Spinal cord (tissue), 10 donors: ENCODE results near the gene MPP1. TPM values are rescaled to one million over a fixed set of nuclear protein-coding genes. Genes with fewer than 3 reads are reported as not detected.

Experiments
- DNase-seq, 6 donors: peaks; one replicate each; pipeline versions ENCODE4 v3.0.0 to v3.0.0-alpha.2; 2013 to 2015; ENCODE audit warnings: low spot score in 6 of 6, low read depth in 4 of 6
- H3K27ac ChIP-seq: one replicate; pipeline ENCODE4 v1.5.1; 2013; ENCODE audit warnings: low read depth, low read length, control low read depth
- H3K27me3 ChIP-seq: one replicate; pipeline ENCODE4 v1.6.1; 2013; ENCODE audit warnings: low read length; ENCODE audit not compliant: control insufficient read depth, insufficient read depth
- H3K36me3 ChIP-seq: one replicate; pipeline ENCODE4 v1.6.1; 2013; ENCODE audit warnings: low read length; ENCODE audit not compliant: control insufficient read depth, insufficient read depth
- H3K4me1 ChIP-seq: one replicate; pipeline ENCODE4 v1.6.1; 2013; ENCODE audit warnings: low read length; ENCODE audit not compliant: control insufficient read depth, insufficient read depth
- H3K4me3 ChIP-seq: one replicate; pipeline ENCODE4 v1.5.1; 2013; ENCODE audit warnings: low read depth, low read length, control low read depth
- H3K9me3 ChIP-seq: one replicate; pipeline ENCODE4 v1.6.1; 2013; ENCODE audit warnings: low read length; ENCODE audit not compliant: control insufficient read depth, insufficient read depth
- WGBS: methylation state at CpG from one replicate; pipeline ENCODE4 v1.1.5; 2013; ENCODE audit warnings: missing lambda C conversion rate; ENCODE audit not compliant: insufficient coverage; 5-methylcytosine and 5-hydroxymethylcytosine counted together
- polyA plus RNA-seq, 2 donors: library from polyadenylated mRNA; unstranded; fragments of 120-200 nt; gene quantifications; one replicate each; pipeline ENCODE4 v1.2.1, GENCODE V29; 2013; ENCODE audit not compliant: insufficient read length in 2 of 2
- total RNA-seq, 2 donors: library from RNA; depleted of rRNA in 1 of 2; stranded (reverse); fragments of 120-200 nt in 1 of 2; fragments of >200 nt in 1 of 2; gene quantifications; one replicate each; pipeline versions ENCODE4 v1.2.3 to v1.2.4, GENCODE V29; 2013 to 2014
- donor health status: healthy.

Gene MPP1
- total and polyA plus RNA-seq, 4 donors = 36.6 to 47.2 (median 43.4) TPM

GRCh38 chrX:154779261-154779660 lies 26.0 kb downstream of the MPP1 start:
- no peak overlapping the region for H3K27ac ChIP-seq
- no peak overlapping the region for H3K4me3 ChIP-seq
- H3K4me1 ChIP-seq = no peaks in the 10 kb centered on the region
- H3K27me3 ChIP-seq = no peaks in the 10 kb centered on the region
- no peak for DNase-seq
- WGBS = 70% methylated on average over 3 of the region's 4 CpGs
- H3K36me3 ChIP-seq = peaks cover 12% of the 10 kb centered on the region
- H3K9me3 ChIP-seq = no peaks in the 10 kb centered on the region

GRCh38 chrX:154776753-154777152 lies 28.5 kb downstream of the MPP1 start:
- WGBS = 60% methylated on average over 1 of the region's 2 CpGs
- Histone ChIP-seq H3K4me1 (no peaks in the 10 kb centered on the region), H3K36me3 (peaks cover 19% of the 10 kb centered on the region), H3K9me3 (peaks cover 2% of the 10 kb centered on the region), H3K4me3 (no peak overlapping the region), H3K27ac (no peak overlapping the region), H3K27me3 (no peaks in the 10 kb centered on the region)
- DNase-seq = no peak

- no peaks in the 10 kb centered on the region for H3K4me1 ChIP-seq
- H3K4me3 ChIP-seq = no peak overlapping the region
- no peaks in the 10 kb centered on the region for H3K27me3 ChIP-seq
- H3K36me3 ChIP-seq = peaks cover 16% of the 10 kb centered on the region
- H3K9me3 ChIP-seq = peaks cover 2% of the 10 kb centered on the region
- no peak overlapping the region for H3K27ac ChIP-seq
- 80% methylated on average over 10 of the region's 15 CpGs for WGBS
- no peak for DNase-seq
Observed at GRCh38 chrX:154775419-154776349, 29.6 kb downstream of the MPP1 start.

GRCh38 chrX:154774622-154775021 lies 30.7 kb downstream of the MPP1 start:
- Histone ChIP-seq H3K4me3 (no peak overlapping the region), H3K4me1 (no peaks in the 10 kb centered on the region), H3K36me3 (peaks cover 15% of the 10 kb centered on the region), H3K9me3 (peaks cover 2% of the 10 kb centered on the region), H3K27ac (no peak overlapping the region), H3K27me3 (no peaks in the 10 kb centered on the region)
- DNase-seq = no peak
- WGBS = 82% methylated on average over 4 of the region's 5 CpGs

GRCh38 chrX:154762537-154763296 lies 42.6 kb downstream of the MPP1 start, which contains the start of gene DKC1:
Gene DKC1 (plus strand): TSS chrX:154762864. CDS start chrX:154762966, 102 bp downstream.
- no peaks in the 10 kb centered on the region for H3K27me3 ChIP-seq
- peak within 1 kb of the TSS; percentile 47 for H3K4me3 ChIP-seq
- H3K36me3 ChIP-seq = peaks cover 2% of the 10 kb centered on the region
- peak; percentile 64 to 98 (median 86) for DNase-seq
- no peaks in the 10 kb centered on the region for H3K9me3 ChIP-seq
- H3K4me1 ChIP-seq = peaks cover 4% of the 10 kb centered on the region
- 24% methylated on average over 73 of the region's 84 CpGs for WGBS
- peak within 1 kb of the TSS; percentile 69 for H3K27ac ChIP-seq

GRCh38 chrX:154761977-154762536 lies 43.2 kb downstream of the MPP1 start:
- peaks cover 2% of the 10 kb centered on the region for H3K36me3 ChIP-seq
- peak overlapping the region; percentile 54 for H3K27ac ChIP-seq
- peaks cover 4% of the 10 kb centered on the region for H3K4me1 ChIP-seq
- no peaks in the 10 kb centered on the region for H3K9me3 ChIP-seq
- DNase-seq = peak in 2 of 6 donors; percentile 10 to 51
- H3K4me3 ChIP-seq = peak overlapping the region; percentile 47
- 35% methylated on average over 3 of the region's 11 CpGs for WGBS
- H3K27me3 ChIP-seq = no peaks in the 10 kb centered on the region

GRCh38 chrX:154758696-154759095 lies 46.6 kb downstream of the MPP1 start:
- Histone ChIP-seq H3K4me1 (peaks cover 2% of the 10 kb centered on the region), H3K27me3 (no peaks in the 10 kb centered on the region), H3K9me3 (no peaks in the 10 kb centered on the region), H3K36me3 (no peaks in the 10 kb centered on the region), H3K4me3 (no peak overlapping the region), H3K27ac (no peak overlapping the region)
- 70% methylated on average over 4 of the region's 4 CpGs for WGBS
- DNase-seq = no peak

GRCh38 chrX:154751669-154752271 lies 53.5 kb downstream of the MPP1 start:
- Histone ChIP-seq H3K4me3 (no peak overlapping the region), H3K4me1 (peaks cover 2% of the 10 kb centered on the region), H3K27me3 (peaks cover 20% of the 10 kb centered on the region), H3K9me3 (no peaks in the 10 kb centered on the region), H3K27ac (no peak overlapping the region), H3K36me3 (no peaks in the 10 kb centered on the region)
- DNase-seq = no peak
- WGBS = 67% methylated on average over 8 of the region's 9 CpGs

GRCh38 chrX:154751203-154751668 lies 54.0 kb downstream of the MPP1 start:
- Histone ChIP-seq H3K36me3 (no peaks in the 10 kb centered on the region), H3K9me3 (no peaks in the 10 kb centered on the region), H3K27me3 (peaks cover 20% of the 10 kb centered on the region), H3K4me3 (no peak overlapping the region), H3K27ac (no peak overlapping the region), H3K4me1 (peaks cover 2% of the 10 kb centered on the region)
- DNase-seq = no peak
- 41% methylated on average over 9 of the region's 20 CpGs for WGBS
